H9 (cell line): Measurements from ENCODE around the gene SLC8B1. TPM values are rescaled to one million over a fixed set of nuclear protein-coding genes. Genes with fewer than 3 reads are reported as not detected.

Source experiments
- DNase-seq: peaks from one replicate; pipeline ENCODE4 v3.0.0-alpha.2; 2017
- H2AFZ ChIP-seq: one replicate; pipeline ENCODE4 v1.6.1; 2013; ENCODE audit warnings: mild to moderate bottlenecking, low read length, control low read depth, moderate library complexity
- H2AK5ac ChIP-seq: 2 replicates; pipeline ENCODE4 v1.6.1; 2013; ENCODE audit warnings: low read length, control low read depth, mixed read lengths; ENCODE audit not compliant: insufficient read length
- H2BK120ac ChIP-seq: one replicate; pipeline ENCODE4 v1.6.1; 2013; ENCODE audit warnings: low read depth, mild to moderate bottlenecking, low read length, control low read depth, inconsistent platforms; ENCODE audit not compliant: poor library complexity, severe bottlenecking
- H2BK12ac ChIP-seq: 2 replicates; pipeline ENCODE4 v1.6.1; 2013; ENCODE audit warnings: low read length, control low read depth, mixed read lengths, low read depth; ENCODE audit not compliant: insufficient read length
- H2BK15ac ChIP-seq: 2 replicates; pipeline ENCODE4 v1.6.1; 2013; ENCODE audit warnings: low read depth, low read length, control low read depth
- H2BK20ac ChIP-seq: one replicate; pipeline ENCODE4 v1.6.1; 2013; ENCODE audit warnings: low read depth, mild to moderate bottlenecking, low read length, control low read depth, inconsistent platforms; ENCODE audit not compliant: poor library complexity, severe bottlenecking
- H2BK5ac ChIP-seq: 2 replicates; pipeline ENCODE4 v1.6.1; 2013; ENCODE audit warnings: low read length, control low read depth, mixed read lengths; ENCODE audit not compliant: insufficient read length
- H3K14ac ChIP-seq: 2 replicates; pipeline ENCODE4 v1.6.1; 2013; ENCODE audit warnings: low read length, control low read depth; ENCODE audit not compliant: insufficient read depth
- H3K18ac ChIP-seq: 2 replicates; pipeline ENCODE4 v1.6.1; 2013; ENCODE audit warnings: low read depth, mild to moderate bottlenecking, mixed read lengths, low read length, control low read depth; ENCODE audit not compliant: insufficient read length
- H3K23ac ChIP-seq: 2 replicates; pipeline ENCODE4 v1.6.1; 2013; ENCODE audit warnings: low read length, control low read depth, mixed read lengths, low read depth; ENCODE audit not compliant: insufficient read length
- H3K23me2 ChIP-seq: 2 replicates; pipeline ENCODE4 v1.6.1; 2013; ENCODE audit warnings: low read depth, mild to moderate bottlenecking, mixed read lengths, low read length, control low read depth; ENCODE audit not compliant: insufficient read length, poor library complexity, severe bottlenecking
- H3K27ac ChIP-seq: 2 replicates; pipeline ENCODE4 v1.5.1; 2013; ENCODE audit warnings: low read length, control low read depth, mixed read lengths, low read depth; ENCODE audit not compliant: insufficient read length
- H3K27me3 ChIP-seq: 2 replicates; pipeline ENCODE4 v1.6.1; 2013; ENCODE audit warnings: low read length, control low read depth, inconsistent platforms; ENCODE audit not compliant: insufficient read depth
- H3K4ac ChIP-seq: 2 replicates; pipeline ENCODE4 v1.6.1; 2013; ENCODE audit warnings: low read depth, mild to moderate bottlenecking, control low read depth, inconsistent platforms, low read length, moderate library complexity
- H3K4me1 ChIP-seq: 2 replicates; pipeline ENCODE4 v1.6.1; 2013; ENCODE audit warnings: low read length, control low read depth, inconsistent platforms; ENCODE audit not compliant: insufficient read depth
- H3K4me2 ChIP-seq: 2 replicates; pipeline ENCODE4 v1.6.1; 2013; ENCODE audit warnings: low read length, control low read depth, mixed read lengths; ENCODE audit not compliant: insufficient read length, insufficient read depth
- H3K56ac ChIP-seq: 2 replicates; pipeline ENCODE4 v1.6.1; 2013; ENCODE audit warnings: low read depth, mild to moderate bottlenecking, mixed read lengths, low read length, control low read depth; ENCODE audit not compliant: insufficient read length
- H3K79me1 ChIP-seq: 2 replicates; pipeline ENCODE4 v1.6.1; 2013; ENCODE audit warnings: low read depth, mild to moderate bottlenecking, moderate library complexity, low read length, control low read depth, inconsistent platforms; ENCODE audit not compliant: insufficient read depth, poor library complexity, severe bottlenecking
- H3K79me2 ChIP-seq: 2 replicates; pipeline ENCODE4 v1.6.1; 2013; ENCODE audit warnings: low read length, control low read depth, inconsistent platforms; ENCODE audit not compliant: insufficient read depth
- H3K9ac ChIP-seq: 2 replicates; pipeline ENCODE4 v1.6.1; 2013; ENCODE audit warnings: low read length, control low read depth, mixed read lengths; ENCODE audit not compliant: insufficient read length; ENCODE audit errors: extremely low read depth
- H3K9me3 ChIP-seq: one replicate; pipeline ENCODE4 v1.6.1; 2013; ENCODE audit warnings: low read depth, low read length, inconsistent platforms; ENCODE audit not compliant: control insufficient read depth
- H3T11ph ChIP-seq: one replicate; pipeline ENCODE4 v1.6.1; 2013; ENCODE audit warnings: mild to moderate bottlenecking, low read length, control low read depth, inconsistent platforms
- H4K20me1 ChIP-seq: one replicate; pipeline ENCODE4 v1.6.1; 2013; ENCODE audit not compliant: control insufficient read depth, insufficient read length, insufficient read depth
- H4K5ac ChIP-seq: 2 replicates; pipeline ENCODE4 v1.6.1; 2013; ENCODE audit warnings: low read depth, mild to moderate bottlenecking, mixed read lengths, low read length, control low read depth; ENCODE audit not compliant: insufficient read length
- H4K8ac ChIP-seq: replicated peaks from 2 replicates; pipeline ENCODE4 v1.6.1; 2013; ENCODE audit warnings: low read length, control low read depth, mixed read lengths, low read depth; ENCODE audit not compliant: insufficient read length
- H4K91ac ChIP-seq: 2 replicates; pipeline ENCODE4 v1.6.1; 2013; ENCODE audit warnings: low read depth, mild to moderate bottlenecking, moderate library complexity, mixed read lengths, low read length, control low read depth; ENCODE audit not compliant: insufficient read length
- H3K27ac Mint-ChIP-seq, 3 experiments: 2 replicates in 2 of 3; 3 replicates in 1 of 3; pipeline ENCODE4 v1.8.0; 2020 to 2021; ENCODE audit warnings: mixed read lengths in 3 of 3, mild to moderate bottlenecking in 1 of 3, moderate library complexity in 1 of 3
- H3K27me3 Mint-ChIP-seq: 2 replicates; pipeline ENCODE4 v1.8.0; 2021; ENCODE audit warnings: low read depth, mild to moderate bottlenecking, moderate library complexity, mixed read lengths
- H3K36me3 Mint-ChIP-seq, 3 experiments: 2 replicates in 2 of 3; 3 replicates in 1 of 3; pipeline ENCODE4 v1.8.0; 2020 to 2021; ENCODE audit warnings: low read depth in 3 of 3, mixed read lengths in 3 of 3; ENCODE audit not compliant: insufficient read depth in 1 of 3
- H3K4me1 Mint-ChIP-seq, 2 experiments: 2 replicates each; pipeline ENCODE4 v1.8.0; 2020; ENCODE audit warnings: mixed read lengths in 2 of 2
- H3K4me3 Mint-ChIP-seq, 2 experiments: 2 replicates in 1 of 2; 3 replicates in 1 of 2; pipeline ENCODE4 v1.8.0; 2020 to 2021; ENCODE audit warnings: mild to moderate bottlenecking in 2 of 2, mixed read lengths in 2 of 2, moderate library complexity in 1 of 2
- H3K9me3 Mint-ChIP-seq, 2 experiments: 2 replicates in 1 of 2; 3 replicates in 1 of 2; pipeline ENCODE4 v1.8.0; 2020; ENCODE audit warnings: mild to moderate bottlenecking in 2 of 2, mixed read lengths in 2 of 2, moderate library complexity in 1 of 2
- WGBS: extraction: QIAGEN DNeasy Blood & Tissue Kit; methylation state at CpG from one replicate; pipeline ENCODE4 v1.1.7; 2013; ENCODE audit warnings: missing lambda C conversion rate, low lambda C conversion rate, mixed read lengths; ENCODE audit not compliant: insufficient read length; ENCODE audit errors: extremely low coverage; 5-methylcytosine and 5-hydroxymethylcytosine counted together
- total RNA-seq: library from RNA; stranded (reverse); gene quantifications from 2 replicates; pipeline ENCODE4 v1.2.1, GENCODE V29; 2021
- TF ChIP-seq, protein P1 (sequence below): fragments of 200-600 bp; sonication (generic); conservative IDR thresholded peaks from 3 replicates; pipeline ENCODE4 v1.8.0; 2021; ENCODE audit warnings: antibody characterized with exemption, mild to moderate bottlenecking

The SLC8B1 gene
- total RNA-seq, 1 experiment from 2014 or later: 10.4 TPM

DNA sequence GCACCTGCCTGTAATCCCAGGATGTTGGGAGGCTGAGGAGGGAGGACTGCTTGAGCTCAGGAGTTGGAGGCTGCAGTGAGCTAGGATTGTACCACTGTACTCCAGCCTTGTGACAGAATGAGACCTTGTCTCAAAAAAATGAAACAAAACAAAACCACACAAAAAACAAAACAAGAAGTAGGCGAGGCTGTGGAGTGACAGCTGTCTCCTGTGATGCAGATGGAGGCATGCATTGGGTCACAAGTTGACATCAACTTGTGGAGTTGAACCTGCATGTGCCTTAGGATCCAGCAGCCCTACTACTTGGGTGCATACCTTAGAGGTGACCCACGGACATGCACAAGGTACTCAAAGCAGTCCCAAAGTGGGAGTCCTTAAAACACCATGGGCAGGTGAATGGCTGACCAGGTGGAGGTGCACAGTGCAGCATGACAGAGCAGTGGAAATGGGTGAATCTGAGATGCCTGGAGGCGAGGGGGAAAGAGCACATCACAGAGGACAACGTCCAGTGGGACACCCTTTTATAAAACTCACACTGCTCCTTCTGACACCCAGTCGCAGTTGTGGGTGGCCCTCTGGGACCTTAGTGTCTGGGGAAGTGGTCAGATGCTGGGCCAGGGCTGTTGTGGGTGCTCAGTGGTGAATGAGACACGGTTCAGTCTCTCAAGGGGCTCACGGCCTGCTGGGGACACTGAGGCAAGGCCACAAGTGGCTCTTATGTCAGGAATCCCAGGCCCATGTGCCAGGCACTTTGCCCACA is 36.2 kb upstream of the SLC8B1 start:
- no peak overlapping the region for H3K18ac ChIP-seq
- H3K9ac ChIP-seq: no peak overlapping the region
- H3K4ac ChIP-seq: no peak overlapping the region
- no peak overlapping the region for H2BK12ac ChIP-seq
- WGBS: no CpG with 5 or more reads among the region's 7 CpGs
- no peak overlapping the region for H2BK120ac ChIP-seq
- H3K9me3 ChIP-seq: no peaks in the 10 kb centered on the region
- H3K23ac ChIP-seq: no peak overlapping the region
- Mint-ChIP-seq H3K4me3 (no peak overlapping the region), H3K27ac (no peak overlapping the region), H3K4me1 (0 out of 4 replicates have a peak, but pooled peaks cover 0 to 2% of the 10 kb centered on the region in 2 experiments), H3K27me3 (no peaks in the 10 kb centered on the region), H3K9me3 (no peaks in the 10 kb centered on the region), H3K36me3 (peaks cover 12 to 28% (median 28%) of the 10 kb centered on the region in 3 experiments; a peak in 6 of 7 replicates)
- no peaks in the 10 kb centered on the region for H4K20me1 ChIP-seq
- H3K14ac ChIP-seq: no peak overlapping the region; the same call in 1 of the 2 replicates
- no peaks in the 10 kb centered on the region for H3K4me1 ChIP-seq
- no peak overlapping the region for H3K4me2 ChIP-seq
- no peak overlapping the region for H2BK20ac ChIP-seq
- no peaks in the 10 kb centered on the region for H3K79me2 ChIP-seq
- no peak overlapping the region for H4K5ac ChIP-seq
- H3K27me3 ChIP-seq: no peaks in the 10 kb centered on the region
- no peak overlapping the region for H4K8ac ChIP-seq
- no peak for DNase-seq
- no peak overlapping the region for H3T11ph ChIP-seq
- no peaks in the 10 kb centered on the region for H3K23me2 ChIP-seq
- H3K79me1 ChIP-seq: no peaks in the 10 kb centered on the region
- no peak overlapping the region for H2BK5ac ChIP-seq
- H4K91ac ChIP-seq: no peak overlapping the region
- H2AFZ ChIP-seq: no peak overlapping the region
- no peak overlapping the region for H3K56ac ChIP-seq
- no peak overlapping the region for H3K27ac ChIP-seq
- H2AK5ac ChIP-seq: no peak overlapping the region
- H2BK15ac ChIP-seq: no peak overlapping the region
- TF ChIP-seq, protein P1, sequence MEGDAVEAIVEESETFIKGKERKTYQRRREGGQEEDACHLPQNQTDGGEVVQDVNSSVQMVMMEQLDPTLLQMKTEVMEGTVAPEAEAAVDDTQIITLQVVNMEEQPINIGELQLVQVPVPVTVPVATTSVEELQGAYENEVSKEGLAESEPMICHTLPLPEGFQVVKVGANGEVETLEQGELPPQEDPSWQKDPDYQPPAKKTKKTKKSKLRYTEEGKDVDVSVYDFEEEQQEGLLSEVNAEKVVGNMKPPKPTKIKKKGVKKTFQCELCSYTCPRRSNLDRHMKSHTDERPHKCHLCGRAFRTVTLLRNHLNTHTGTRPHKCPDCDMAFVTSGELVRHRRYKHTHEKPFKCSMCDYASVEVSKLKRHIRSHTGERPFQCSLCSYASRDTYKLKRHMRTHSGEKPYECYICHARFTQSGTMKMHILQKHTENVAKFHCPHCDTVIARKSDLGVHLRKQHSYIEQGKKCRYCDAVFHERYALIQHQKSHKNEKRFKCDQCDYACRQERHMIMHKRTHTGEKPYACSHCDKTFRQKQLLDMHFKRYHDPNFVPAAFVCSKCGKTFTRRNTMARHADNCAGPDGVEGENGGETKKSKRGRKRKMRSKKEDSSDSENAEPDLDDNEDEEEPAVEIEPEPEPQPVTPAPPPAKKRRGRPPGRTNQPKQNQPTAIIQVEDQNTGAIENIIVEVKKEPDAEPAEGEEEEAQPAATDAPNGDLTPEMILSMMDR: no peak
